ENCODE data around the gene ATP2A2. TPM values are rescaled to one million over a fixed set of nuclear protein-coding genes. Genes with fewer than 3 reads are reported as not detected.

Gene ATP2A2
- total RNA-seq, 1 experiment from 2014 or later = 20.3 TPM

DNA sequence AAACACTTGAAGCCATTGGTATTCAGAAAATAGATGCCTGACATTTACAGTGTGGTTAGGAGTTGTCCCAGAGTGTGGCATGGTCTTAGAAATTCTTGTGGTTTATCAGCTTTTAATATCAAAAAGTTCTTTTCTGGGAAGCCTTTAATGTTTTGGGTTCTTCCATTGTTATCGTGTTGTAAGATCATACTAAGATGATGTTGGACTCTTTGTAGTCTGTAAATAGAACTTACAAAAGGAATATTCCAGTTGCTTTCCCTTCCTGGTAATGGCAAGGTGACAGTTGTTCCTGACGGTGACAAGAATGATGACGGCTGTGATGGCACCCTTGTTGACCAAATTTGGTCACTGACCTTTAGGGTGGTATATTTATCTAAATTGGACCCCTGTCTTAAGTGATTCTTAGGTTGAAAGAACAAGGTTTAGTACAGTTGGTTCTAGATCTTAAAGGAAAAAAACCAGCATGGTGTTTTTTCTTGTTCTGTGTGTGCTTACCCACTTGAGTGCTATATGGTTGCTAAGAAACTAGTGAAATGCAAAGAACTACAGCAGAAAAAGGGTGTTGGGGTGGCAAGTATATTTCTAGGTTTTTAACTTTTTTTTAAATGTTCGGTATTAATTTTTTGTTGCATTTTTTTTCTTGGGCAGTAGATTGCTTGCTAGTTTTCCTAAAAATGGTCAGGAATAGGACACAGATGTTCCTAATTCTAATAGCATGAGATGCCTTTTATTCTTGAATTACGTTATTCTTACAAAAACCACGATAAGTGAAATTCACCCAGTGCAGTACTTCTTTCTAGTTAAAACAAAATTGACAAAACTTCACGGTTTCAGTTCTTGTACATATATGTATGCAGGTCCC, 2.1 kb downstream of the ATP2A2 start:
- DNase-seq (ENCODE audit: low spot score) = no peak
- in situ Hi-C loops (cut with HindIII; ENCODE audit: low sequenced_read_pairs) = loop anchor here (10.0 kb wide), 1 partner anchor 102 kb away; no protein-coding TSS in a partner anchor

DNA sequence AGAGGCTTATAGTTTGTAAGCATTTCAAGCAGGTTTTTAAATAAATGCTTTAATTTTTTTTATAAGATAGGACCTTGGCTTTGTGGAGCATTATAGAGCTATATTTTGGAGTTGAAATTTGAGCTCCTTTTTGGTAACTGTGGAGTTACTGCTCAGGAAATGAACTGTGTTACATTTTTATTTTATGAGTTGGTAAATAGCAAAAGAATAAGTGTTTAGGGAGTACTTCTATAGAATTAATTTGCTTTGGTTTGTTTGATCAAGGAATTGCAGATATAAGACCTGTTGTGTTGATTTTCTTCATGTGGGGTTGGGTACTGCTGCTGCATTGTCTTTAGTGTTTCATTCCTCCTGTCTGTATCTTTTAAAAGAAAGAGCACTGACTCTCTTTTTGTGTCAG, 3.5 kb downstream of the ATP2A2 start:
- DNase-seq (ENCODE audit: low spot score) = no peak
- in situ Hi-C loops (cut with HindIII; ENCODE audit: low sequenced_read_pairs) = loop anchor here (10.0 kb wide), 1 partner anchor 100 kb away; no protein-coding TSS in a partner anchor

DNA sequence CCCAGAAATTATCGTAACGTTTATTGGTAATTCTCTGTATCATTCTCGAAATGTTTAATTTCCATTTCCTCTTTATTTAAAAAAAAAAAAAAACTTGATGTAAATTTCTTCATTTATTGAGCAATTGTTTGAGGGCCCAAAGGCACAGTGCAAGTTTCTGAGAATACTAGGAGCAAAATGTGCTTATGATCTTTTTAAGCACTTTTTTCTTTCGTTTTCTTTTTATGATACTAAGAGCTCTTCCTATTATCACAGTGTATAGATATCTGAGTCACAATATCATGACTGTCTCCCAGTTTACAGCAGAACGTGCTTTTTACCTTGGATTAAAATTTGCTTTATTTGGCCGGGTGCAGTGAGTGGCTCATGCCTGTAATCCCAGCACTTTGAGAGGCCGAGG, 5.6 kb downstream of the ATP2A2 start:
- in situ Hi-C loops (cut with HindIII; ENCODE audit: low sequenced_read_pairs) = loop anchor here (10.0 kb wide), 1 partner anchor 98 kb away; no protein-coding TSS in a partner anchor
- no peak for DNase-seq (ENCODE audit: low spot score)

DNA sequence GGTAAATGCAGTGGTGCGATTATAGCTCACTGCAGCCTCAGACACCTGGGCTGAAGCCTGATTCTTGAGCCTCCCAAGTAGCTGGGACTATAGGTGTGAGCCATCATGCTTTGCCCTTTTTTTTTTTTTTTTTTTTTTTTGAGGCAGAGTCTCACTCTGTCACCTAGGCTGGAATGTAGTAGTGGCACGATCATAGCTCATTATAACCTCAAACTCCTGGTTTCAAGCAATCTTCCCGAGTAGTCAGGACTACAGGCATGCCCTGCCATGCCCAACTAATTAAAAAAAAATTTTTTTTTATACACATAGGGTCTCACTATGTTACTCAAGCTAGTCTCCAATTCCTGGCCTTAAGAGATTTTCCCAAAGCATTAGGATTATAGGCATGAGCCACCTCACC, 6.9 kb downstream of the ATP2A2 start:
- no peak for DNase-seq (ENCODE audit: low spot score)
- in situ Hi-C loops (cut with HindIII; ENCODE audit: low sequenced_read_pairs) = loop anchor here (10.0 kb wide), 1 partner anchor 97 kb away; no protein-coding TSS in a partner anchor

DNA sequence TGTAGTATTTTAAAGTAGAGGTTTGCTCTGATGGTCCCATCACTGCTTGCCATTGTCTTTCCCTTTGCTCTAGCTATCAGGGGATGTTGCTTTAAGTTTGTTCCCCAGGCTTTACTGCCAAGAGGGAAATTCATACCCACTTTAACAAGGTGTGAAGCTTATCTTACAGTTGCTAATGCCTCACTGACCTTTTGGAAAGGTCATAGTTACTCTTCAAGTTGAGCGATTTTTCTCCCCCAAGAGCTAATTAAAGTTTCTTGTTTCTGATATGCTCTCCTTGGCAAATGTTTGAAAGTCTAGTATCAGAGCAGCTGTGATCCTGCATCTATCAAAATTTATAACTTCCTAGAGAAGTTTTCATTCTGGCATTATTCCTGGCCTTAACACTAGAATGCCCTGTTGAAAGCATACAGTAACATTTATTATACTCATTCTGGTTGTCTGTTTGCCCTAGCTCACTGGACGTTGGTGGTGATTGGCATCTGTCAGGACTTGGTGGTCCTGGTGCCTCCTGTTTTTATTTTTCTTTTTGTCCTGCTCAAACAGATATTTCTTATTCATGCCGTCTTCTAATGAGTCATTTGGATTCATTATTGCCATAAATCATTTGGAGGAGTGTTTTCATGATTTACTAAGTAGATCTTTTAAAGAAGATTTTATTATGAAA, 8.1 kb downstream of the ATP2A2 start:
- no peak for DNase-seq (ENCODE audit: low spot score)

GRCh38 chr12:110289711-110290078, 8.6 kb downstream of the ATP2A2 start:
- DNase-seq (ENCODE audit: low spot score) = no peak
- in situ Hi-C loops (cut with HindIII; ENCODE audit: low sequenced_read_pairs) = loop anchor here (10.0 kb wide), 1 partner anchor 95 kb away; no protein-coding TSS in a partner anchor

More for the DNA sequence above, 8.1 kb downstream of the ATP2A2 start:
- in situ Hi-C loops (cut with HindIII; ENCODE audit: low sequenced_read_pairs) = loop anchor here (10.0 kb wide), 1 partner anchor 96 kb away; no protein-coding TSS in a partner anchor

DNA sequence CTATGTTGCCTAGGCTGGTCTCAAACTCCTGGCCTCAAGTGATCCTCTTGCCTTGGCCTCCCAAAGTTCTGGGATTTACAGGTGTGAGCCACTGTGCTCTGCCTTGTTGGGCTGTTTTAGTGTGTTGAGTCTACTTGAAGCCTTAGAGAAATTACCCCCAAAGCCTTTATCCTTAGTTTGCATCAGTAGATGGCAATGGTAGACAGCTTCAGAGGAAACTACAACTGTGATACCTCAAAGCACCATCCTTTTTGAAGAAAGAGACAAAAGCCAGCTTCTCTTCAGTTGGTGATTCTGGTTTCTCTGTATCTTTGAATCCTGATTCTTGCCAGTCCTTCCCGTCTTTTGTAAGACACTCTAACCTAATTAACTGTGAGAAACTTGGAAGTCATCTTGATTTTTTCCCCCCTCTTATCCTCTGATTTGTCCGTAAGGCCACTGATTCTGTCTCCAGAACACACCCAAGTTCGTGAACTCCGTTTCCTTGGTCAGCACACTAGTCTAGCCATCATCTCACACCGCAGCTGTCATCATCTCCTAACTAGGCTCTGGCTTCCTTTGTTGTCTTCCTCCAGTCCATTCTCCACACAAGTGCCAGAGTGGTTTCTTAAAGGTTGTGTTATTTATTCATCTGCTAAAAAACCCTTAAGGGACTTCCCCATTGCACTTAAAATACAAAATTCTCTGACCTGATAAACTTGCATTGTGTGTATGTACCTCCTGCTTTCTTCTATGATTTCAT, 20.2 kb downstream of the ATP2A2 start:
- no peak for DNase-seq (ENCODE audit: low spot score)
- in situ Hi-C loops (cut with HindIII; ENCODE audit: low sequenced_read_pairs) = no loop called here

DNA sequence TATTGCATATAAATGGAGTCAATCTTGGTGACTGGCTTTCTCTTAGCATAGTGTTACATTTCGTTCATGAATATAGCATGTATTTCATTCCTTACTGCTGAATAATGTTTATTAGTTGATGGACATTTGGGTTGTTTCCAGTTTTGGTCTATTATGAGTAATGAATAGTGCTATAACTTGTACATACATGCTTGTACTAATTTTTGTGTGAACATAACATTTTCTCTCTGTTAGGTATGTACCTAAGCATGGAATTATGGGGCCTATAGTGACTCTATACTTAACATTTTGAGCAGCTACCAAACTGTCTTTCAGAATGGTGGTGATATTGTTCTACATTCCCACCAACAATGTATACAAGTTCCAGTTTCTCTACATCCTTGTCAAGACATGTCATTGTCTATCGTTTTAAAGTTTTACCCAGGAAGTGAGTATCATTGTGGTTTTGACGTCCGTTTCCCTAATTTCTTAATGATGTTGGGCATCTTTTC, 23.1 kb downstream of the ATP2A2 start:
- in situ Hi-C loops (cut with HindIII; ENCODE audit: low sequenced_read_pairs) = no loop called here

DNA sequence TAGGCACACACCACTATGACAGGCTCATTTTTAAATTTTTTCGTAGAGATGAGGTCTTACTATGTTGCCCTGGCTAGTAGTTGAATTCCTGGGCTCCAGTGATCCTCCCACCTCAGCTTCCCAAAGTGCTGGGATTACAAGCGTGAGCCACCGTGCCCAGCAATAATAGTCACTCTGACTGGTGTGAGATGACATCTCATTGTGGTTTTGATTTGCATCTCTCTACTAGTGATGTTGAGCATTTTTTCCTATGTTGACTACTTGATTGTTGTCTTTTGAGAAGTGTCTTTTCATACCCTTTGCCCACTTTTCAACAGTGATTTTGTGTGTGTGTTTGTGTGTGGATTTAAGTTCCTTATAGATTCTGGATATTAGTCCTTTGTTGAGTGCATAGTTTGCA, 26.3 kb downstream of the ATP2A2 start:
- DNase-seq (ENCODE audit: low spot score) = no peak
- in situ Hi-C loops (cut with HindIII; ENCODE audit: low sequenced_read_pairs) = no loop called here

More for the DNA sequence above, 23.1 kb downstream of the ATP2A2 start:
- DNase-seq (ENCODE audit: low spot score) = no peak

DNA sequence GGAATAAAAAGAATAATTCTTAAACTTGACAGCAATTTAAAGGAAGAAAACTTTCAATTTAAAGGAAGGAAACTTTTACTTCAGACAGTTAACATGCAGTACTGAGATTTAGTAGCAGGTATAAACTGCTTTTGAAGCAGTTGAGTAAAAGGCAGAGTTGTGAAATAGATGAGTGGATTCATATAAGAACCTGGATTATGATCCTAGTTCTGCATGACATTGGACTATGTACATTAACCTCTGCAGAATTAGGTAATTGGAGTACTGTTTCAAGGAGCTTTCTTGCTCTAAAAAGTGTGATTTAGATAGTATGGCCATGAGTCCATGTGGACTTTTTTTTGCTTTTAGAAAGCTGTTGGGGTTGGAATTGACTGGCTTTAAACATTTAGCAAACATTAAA, 29.7 kb downstream of the ATP2A2 start:
- in situ Hi-C loops (cut with HindIII; ENCODE audit: low sequenced_read_pairs) = no loop called here
- DNase-seq (ENCODE audit: low spot score) = no peak

DNA sequence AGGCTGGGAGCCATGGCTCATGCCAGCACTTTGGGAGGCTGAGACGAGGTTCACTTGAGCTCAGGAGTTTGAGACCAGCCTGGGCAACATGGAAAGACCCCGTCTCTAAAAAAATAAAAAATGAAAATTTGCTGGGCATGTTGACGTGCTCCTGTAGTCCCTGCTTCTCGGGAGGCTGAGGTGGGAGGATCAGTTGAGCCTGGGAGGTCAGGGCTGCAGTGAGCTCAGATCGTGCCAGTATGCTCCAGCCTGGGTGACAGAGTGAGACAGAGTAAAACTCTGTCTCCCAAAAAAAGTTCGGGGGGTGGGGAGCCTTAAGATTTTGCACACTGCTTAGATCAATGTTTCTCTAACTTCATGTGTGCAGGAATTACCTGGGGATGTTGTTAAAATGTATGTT, 30.9 kb downstream of the ATP2A2 start:
- DNase-seq (ENCODE audit: low spot score) = no peak
- in situ Hi-C loops (cut with HindIII; ENCODE audit: low sequenced_read_pairs) = no loop called here

DNA sequence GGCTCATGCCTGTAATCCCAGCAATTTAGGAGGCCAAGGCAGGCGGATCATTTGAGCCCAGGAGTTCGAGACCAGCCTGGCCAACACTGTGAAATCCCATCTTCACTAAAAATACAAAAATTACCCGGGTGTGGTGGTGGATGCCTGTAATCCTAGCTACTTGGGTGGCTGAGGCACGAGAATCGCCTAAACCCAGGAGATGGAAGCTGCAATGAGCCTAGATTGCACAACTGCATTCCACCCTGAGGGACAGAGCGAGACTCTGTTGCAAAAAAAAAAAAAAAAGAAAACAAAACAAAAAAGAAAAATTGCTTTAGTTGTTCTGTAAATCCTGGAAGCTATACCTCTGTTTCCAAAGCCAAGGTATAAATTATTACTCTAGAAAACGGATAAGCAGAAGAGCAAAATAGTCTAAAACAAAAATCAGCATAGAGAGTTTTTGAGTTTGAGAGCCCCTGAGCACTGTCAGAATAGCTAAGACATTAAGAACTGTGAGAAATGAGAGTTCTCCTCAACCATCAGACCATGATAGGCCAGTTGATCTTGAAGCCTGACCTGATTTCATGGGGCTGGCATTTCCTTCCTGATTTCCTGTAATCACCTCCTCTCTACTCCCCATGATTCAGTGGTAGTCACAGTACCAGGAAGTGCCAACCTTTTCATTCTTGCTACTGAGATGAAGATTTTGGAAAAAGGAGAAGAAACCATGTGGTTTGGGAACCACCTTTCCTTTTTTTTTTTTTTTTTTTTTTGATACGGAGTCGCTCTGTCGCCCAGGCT, 31.7 kb downstream of the ATP2A2 start:
- in situ Hi-C loops (cut with HindIII; ENCODE audit: low sequenced_read_pairs) = no loop called here
- no peak for DNase-seq (ENCODE audit: low spot score)

DNA sequence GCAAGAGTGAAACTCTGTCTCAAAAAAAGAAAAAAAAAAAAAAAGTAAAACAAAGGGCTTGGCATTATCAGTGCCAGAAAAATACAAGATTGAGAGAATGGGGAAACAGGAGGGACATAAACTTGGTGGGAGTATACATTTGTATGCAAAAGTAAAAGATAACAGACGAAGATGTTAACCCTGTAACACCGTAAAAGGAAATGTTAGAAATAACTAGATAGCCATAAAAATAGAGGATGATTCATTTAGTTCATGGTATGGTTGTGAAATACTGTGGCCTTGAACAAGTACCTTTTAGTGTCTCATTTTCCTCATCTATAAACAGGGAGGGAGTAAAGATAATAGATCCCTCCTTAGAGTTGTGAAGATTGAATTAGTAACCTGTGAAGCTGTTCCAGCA, 33.3 kb downstream of the ATP2A2 start:
- in situ Hi-C loops (cut with HindIII; ENCODE audit: low sequenced_read_pairs) = no loop called here
- DNase-seq (ENCODE audit: low spot score) = no peak

DNA sequence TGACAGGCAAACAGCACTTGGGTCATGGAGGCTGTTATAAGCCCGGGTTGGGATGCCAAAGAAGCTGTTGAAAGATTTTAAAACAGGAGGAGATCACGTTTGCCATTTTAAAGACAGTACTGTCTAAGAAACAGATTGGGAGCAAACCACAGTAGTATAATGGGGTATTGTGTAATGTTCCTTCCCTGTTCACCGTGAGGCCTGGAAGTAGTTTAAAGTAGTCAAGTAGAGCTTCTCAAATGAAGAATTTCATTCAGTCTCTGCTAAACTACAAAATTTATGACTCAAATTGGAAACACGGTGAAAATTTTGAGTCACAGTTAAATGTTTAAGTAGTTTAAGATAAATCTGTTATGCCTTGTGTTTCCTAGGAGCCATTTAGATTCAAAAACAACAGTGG, 35.8 kb downstream of the ATP2A2 start:
- no peak for DNase-seq (ENCODE audit: low spot score)
- in situ Hi-C loops (cut with HindIII; ENCODE audit: low sequenced_read_pairs) = no loop called here

DNA sequence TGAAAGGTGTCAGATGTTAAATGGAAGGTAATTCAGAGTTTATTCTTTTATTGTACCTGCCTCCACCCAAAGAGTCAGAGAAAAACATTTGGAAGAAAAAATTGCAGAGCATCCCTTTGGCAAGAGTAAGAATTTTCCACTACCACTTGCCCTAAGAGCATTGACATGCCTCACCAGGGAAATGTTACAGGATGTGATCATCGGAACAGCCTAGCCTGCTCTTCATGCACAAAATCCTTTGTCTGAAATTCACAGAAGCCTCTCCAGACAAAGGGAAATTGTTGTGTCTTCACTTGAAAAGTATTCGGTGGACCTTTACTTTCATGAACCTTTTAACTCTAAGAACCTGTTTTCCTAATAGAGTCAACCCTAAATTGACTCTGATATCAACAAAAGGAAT, 36.9 kb downstream of the ATP2A2 start:
- in situ Hi-C loops (cut with HindIII; ENCODE audit: low sequenced_read_pairs) = no loop called here
- DNase-seq (ENCODE audit: low spot score) = no peak

GRCh38 chr12:110320550-110320949, 39.5 kb downstream of the ATP2A2 start:
- no peak for DNase-seq (ENCODE audit: low spot score)
- in situ Hi-C loops (cut with HindIII; ENCODE audit: low sequenced_read_pairs) = no loop called here

- no peak for DNase-seq (ENCODE audit: low spot score)
- in situ Hi-C loops (cut with HindIII; ENCODE audit: low sequenced_read_pairs) = no loop called here
These were observed 48.7 kb downstream of the ATP2A2 start for GRCh38 chr12:110329710-110330109.

- DNase-seq (ENCODE audit: low spot score) = peak; percentile 46
These were observed 49.1 kb downstream of the ATP2A2 start for GRCh38 chr12:110330124-110330523.

GRCh38 chr12:110330544-110330943, 49.5 kb downstream of the ATP2A2 start:
- peak; percentile 75 for DNase-seq (ENCODE audit: low spot score)
- in situ Hi-C loops (cut with HindIII; ENCODE audit: low sequenced_read_pairs) = no loop called here

More at GRCh38 chr12:110330124-110330523, 49.1 kb downstream of the ATP2A2 start:
- in situ Hi-C loops (cut with HindIII; ENCODE audit: low sequenced_read_pairs) = no loop called here
